Activated CD8-positive, alpha-beta memory T cell treated with anti-CD3 and anti-CD28 coated beads, Interleukin-2, amount 50 U/mL, for 1 hour (primary cell): ENCODE results near the gene RBM20.

Source experiments
- DNase-seq: peaks from one replicate; pipeline ENCODE4 v3.0.0-alpha.2; 2020; ENCODE audit errors: extremely low read depth

The RBM20 gene

DNA sequence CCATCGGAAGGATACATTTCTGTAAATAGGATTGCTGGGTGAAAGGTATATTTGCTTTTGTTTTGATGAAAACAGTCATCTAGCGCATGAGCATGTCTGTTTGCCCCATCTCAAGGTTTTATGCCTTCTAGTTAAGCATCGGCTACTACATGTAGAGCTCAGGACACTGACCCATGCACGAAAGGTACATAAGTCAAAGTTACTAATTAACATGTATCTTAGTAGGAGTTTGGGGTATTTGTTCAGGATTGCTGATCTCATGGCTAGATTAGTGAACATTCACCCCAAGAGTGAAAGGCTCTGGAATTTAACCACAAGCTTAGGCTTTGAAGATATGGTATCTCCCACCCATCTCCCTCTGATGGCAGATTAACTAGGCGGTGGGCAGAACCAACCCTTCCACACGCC is 91.5 kb downstream of the RBM20 start:
- no peak for DNase-seq

- DNase-seq = no peak
Measured at GRCh38 chr10:110737886-110738634, 93.9 kb downstream of the RBM20 start.

DNA sequence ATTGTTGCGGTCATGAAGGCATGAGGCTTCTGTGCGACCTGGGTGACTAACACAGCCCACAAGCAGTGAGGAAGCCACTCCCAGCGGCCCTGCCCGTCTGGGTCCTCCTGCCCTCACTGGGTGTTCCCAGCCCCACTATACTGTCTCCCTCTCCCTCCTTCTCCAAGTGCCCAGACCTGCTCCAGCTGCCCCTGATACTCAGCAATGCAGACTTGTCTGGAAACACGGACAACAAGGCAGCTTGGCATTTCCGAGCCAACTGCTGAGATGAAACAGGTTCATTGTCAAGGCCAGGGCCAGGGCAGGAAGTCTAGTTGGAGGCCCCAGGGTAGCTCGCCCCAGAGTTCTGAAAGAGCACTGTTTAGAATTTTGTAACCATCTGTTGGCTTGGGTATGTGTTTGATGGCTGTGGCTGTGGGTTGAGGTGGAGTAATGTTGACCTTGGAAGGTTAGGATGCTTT is 95.7 kb downstream of the RBM20 start:
- no peak for DNase-seq

DNA sequence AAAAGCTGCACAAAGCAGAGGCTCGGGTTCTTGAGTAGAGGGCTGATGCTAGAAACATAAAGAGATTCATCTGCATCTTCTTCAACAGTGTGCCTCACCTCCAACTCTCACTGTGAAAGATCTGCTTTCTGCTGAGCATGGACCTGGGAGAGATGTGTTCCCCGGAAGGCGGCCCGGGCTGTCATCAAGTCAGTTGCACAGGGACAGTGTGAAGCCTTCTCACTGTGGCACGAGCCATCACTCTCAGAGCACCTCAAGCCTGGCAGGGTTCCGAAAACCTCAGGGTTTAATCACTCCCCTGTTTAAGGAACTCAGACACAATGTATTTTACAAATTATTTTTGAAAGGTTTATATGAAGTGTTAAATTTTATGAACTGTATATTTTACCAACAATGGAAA is 98.7 kb downstream of the RBM20 start:
- DNase-seq = no peak

- DNase-seq = no peak
Measured at GRCh38 chr10:110744782-110745181, 100.6 kb downstream of the RBM20 start.

GRCh38 chr10:110746254-110746826 is 102.2 kb downstream of the RBM20 start:
- no peak for DNase-seq

GRCh38 chr10:110746969-110747608 is 103.0 kb downstream of the RBM20 start:
- no peak for DNase-seq

- DNase-seq = no peak
Measured at GRCh38 chr10:110747609-110748464, 103.7 kb downstream of the RBM20 start.

GRCh38 chr10:110748970-110749369 is 104.8 kb downstream of the RBM20 start:
- DNase-seq = no peak

DNA sequence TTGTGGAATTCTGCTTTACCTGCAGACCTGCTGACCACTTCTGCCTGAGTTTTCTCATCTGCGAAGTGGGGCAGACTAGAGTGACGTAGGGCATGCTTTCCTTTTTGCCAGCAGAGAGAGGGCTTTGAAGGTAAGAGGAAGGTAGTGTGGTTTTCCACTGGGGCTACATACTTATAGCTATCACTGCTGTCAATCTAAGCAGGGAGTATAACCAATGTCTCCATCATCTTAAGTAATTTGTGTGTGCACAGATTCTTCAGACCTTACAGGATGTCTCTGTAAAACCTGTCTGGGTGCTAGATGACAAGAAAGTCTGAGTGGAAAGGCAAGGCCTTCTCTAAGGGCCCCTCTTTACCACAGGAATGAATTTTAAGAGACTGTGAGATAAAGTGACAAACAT is 106.8 kb downstream of the RBM20 start:
- DNase-seq = no peak

- DNase-seq = no peak
Measured at GRCh38 chr10:110751850-110752249, 107.7 kb downstream of the RBM20 start.

DNA sequence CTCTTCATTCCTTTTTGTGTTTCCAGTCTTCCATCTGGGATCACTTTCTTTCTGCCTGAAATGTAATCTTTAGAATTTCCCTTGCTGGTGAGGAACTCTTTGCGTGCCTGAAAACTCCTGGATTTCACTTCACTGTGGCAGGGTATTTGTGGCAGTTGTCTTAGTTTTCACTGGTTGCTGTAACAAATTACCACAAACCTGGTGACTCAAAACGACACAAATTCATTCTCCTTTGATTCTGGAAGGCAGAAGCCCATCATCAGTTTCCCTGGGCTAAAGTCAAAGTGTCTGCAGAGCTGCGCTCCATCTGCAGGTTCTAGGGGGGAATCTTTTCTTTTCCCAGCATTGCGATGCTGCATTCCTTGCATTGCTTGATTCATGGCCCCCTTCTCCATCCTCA is 109.3 kb downstream of the RBM20 start:
- DNase-seq = no peak

DNA sequence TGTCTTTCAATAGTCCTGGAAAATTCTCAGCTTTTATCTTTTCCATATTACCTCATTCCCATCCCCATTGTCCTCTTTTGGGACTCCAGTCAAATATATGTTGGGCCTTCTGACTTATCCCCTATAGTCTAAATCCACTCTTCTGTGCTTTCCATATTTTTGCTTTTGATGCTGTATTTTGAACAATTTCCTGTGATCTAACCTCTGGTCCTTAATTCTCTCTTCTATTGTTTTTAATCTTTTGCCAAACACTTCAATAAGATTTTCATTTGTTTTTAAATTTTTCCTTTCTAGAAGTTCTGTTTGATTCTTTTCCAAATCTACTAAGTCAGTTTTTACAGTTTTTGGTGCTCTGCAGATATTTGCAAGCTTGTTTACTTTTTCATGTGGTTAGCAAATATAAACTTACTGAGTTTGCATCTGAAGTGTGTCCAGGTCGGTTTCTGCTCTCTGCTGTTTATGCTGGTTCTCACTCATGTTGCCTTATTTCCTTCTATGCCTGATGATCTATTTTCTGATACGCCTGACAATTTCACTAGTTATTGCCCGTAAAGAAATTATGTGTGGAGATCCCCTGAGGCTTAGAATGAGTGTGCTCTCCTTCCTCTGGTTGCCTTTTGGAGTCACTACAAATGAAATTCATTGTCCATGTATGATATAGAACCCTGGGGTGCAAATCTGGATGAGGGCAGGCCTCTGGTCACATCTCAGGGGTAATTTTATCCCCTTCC is 110.4 kb downstream of the RBM20 start:
- DNase-seq = no peak

DNA sequence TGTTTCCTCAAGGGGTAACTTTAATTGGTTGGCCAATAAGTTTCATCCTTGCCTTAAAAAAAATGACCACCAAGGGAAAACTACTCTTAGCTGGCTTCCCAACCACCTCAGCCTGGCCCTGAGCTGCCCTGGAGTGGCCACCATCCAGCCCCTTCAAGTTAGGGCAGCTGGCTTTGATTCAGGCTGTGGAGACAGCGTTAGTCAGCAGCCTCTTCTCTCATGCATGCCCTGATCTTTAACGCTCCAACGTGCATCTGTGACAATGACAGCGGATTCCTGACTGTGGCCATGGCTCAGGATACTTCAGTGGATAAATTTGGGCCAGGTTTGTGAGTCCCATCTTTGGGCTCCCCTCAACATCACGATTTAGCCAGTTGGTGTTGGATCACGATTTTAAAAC is 111.6 kb downstream of the RBM20 start:
- no peak for DNase-seq

DNA sequence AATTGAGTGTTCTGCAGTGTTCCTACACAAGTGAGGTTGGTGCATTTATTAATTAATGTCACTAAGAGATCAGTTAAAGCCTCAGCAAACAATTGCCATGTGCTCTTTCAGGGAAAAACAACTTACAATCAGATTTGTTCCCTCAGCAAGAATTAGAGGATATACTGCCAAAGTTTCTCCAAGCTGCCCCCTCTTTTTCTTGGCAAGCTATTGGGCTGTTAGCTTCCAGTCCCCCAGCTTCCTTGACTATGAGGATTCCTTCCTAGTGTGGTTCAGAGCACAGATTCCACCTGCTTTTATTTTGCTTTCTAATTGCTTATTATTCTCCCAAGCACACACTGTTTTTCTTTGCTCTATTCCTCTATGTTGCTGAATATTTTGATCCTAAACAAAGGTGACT is 112.7 kb downstream of the RBM20 start:
- no peak for DNase-seq

DNA sequence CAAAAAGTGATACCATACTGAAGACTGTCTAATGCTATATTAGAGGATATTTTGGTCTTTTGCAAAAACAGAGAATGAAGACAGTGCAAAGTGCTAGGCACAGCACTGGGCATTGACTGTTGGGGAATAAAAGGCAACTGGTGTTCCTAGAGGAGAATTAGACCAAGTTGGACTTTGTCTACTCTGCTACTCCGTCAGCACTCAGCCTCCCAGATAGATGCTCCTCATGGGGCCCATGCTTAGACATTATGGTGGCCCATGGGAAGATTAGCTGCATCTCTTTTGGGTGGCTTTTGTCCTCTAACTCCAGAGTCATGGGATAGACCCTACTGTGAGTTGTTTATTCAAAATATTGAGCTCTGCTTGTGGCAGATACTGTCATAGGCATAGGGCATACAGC is 113.5 kb downstream of the RBM20 start:
- no peak for DNase-seq

GRCh38 chr10:110758128-110758765 is 114.1 kb downstream of the RBM20 start:
- DNase-seq = no peak

DNA sequence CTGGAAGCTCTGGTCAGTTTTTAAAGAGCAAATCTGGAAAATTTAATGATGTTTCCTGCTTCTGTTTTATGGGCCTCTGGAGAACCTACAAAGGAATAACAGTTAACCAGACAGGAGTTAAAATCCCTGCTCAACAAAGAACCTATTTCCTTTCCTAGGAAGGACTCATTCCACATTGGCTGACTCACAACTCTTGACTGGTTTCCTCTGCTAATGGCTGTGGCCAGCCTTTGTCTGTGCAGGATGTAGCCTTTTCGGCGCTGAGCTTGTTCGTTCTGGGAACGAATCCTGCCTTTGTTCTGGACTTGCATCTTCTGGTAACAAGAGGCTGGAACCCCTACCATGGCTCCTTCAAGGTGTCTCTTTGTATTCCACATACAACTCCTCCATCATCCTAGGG is 114.8 kb downstream of the RBM20 start:
- no peak for DNase-seq

GRCh38 chr10:110759523-110759922 is 115.4 kb downstream of the RBM20 start:
- no peak for DNase-seq

DNA sequence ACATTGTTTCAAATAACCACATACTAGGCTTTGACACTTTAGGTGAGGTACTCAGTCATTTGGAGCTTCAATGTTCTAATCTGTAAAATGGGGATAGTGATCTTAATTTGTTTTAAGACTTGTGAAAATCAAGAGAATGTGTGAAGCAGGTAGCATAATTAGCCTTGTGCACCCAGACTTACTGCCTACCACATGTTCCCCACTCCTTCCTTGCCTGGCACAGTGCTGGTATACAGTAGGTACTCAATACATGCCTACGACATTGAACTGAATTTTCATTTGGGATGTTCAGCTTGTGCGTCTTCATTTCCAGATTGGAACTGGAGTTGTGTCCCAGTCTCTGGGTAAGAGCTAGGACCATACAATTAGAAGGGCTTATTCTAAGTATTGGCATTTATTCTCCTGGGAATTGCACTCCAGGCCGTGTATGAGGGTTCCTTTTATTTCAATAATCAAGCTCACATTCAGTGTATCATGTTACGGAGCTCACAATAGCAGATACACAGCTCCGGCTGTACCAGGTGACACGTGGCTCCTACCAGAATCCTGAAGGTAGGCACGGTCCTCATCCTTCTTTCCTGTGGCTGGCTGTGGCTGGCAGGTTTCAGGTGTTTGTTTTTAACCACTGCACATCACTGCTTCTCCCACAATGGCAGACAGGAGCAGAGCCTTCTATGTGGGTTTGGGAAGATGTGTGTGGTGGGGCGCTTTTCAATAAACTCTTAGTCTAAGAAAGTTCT is 118.1 kb downstream of the RBM20 start:
- no peak for DNase-seq
